ENCODE data around the gene LCP2.

LCP2 gene

DNA sequence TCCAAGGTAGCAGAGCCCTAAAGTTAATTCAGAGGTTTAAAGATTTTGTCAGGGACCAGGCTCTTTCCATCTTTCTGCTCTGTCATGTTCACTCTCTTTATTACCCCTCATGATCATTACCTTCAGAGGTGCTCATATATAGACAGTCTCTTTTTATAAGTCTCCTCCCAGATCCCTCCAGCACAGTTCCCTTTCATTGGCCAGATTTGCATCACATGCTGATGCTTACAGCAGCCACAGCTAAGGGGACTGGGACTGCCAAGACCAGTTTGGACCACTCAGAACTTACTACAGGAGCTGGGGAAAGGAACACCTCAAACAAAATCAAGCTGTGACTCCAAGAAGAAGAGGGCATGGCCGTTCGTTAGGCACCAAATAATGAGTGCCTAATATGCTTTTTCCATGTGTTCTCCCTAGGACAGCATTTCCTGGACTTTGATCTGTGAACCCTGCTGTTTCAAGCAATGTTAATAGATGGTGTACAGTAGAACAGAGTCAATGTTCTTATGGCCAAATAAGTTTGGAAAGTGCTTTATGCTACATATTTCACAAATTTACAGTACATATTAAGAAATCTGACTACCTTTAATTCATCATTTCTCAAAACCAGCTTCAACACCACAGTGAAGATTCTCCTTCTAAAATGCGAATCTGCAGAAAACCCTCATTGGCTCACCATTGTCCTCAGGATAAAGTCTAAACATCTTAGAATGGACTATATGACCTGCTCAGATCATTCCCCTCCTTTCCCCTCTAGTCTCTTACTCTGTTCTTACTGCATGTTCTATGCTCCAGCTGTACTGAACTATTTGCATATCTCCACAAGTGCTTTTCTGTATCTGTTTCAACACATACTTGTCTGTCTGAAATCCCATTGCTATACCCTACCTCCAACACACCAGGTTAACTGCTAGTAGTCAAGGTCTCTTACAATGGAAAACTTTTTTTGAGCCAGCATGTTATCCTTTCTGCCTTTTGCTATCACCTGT is 61.4 kb downstream of the LCP2 start:
- no peak for DNase-seq (ENCODE audit: low spot score)
- in situ Hi-C loops (cut with MboI; ENCODE audit: low pct_unique_long_range_greater_than_20kb, low sequenced_read_pairs, unreplicated experiment), result loop anchor here (25.0 kb wide), 1 partner anchor 376 kb away; no protein-coding TSS in a partner anchor
- TF ChIP-seq, protein P1, sequence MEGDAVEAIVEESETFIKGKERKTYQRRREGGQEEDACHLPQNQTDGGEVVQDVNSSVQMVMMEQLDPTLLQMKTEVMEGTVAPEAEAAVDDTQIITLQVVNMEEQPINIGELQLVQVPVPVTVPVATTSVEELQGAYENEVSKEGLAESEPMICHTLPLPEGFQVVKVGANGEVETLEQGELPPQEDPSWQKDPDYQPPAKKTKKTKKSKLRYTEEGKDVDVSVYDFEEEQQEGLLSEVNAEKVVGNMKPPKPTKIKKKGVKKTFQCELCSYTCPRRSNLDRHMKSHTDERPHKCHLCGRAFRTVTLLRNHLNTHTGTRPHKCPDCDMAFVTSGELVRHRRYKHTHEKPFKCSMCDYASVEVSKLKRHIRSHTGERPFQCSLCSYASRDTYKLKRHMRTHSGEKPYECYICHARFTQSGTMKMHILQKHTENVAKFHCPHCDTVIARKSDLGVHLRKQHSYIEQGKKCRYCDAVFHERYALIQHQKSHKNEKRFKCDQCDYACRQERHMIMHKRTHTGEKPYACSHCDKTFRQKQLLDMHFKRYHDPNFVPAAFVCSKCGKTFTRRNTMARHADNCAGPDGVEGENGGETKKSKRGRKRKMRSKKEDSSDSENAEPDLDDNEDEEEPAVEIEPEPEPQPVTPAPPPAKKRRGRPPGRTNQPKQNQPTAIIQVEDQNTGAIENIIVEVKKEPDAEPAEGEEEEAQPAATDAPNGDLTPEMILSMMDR (IDR thresholded peaks at IDR 0.05; ENCODE audit: extremely low read depth, insufficient read depth, missing control alignments), result no peak

- TF ChIP-seq, protein P1 (IDR thresholded peaks at IDR 0.05; ENCODE audit: extremely low read depth, insufficient read depth, missing control alignments), result no peak
- in situ Hi-C loops (cut with MboI; ENCODE audit: low pct_unique_long_range_greater_than_20kb, low sequenced_read_pairs, unreplicated experiment), result loop anchor here (25.0 kb wide), 1 partner anchor 379 kb away; no protein-coding TSS in a partner anchor
- DNase-seq (ENCODE audit: low spot score), result no peak
Measured at GRCh38 chr5:170233358-170233892, 64.2 kb downstream of the LCP2 start.

DNA sequence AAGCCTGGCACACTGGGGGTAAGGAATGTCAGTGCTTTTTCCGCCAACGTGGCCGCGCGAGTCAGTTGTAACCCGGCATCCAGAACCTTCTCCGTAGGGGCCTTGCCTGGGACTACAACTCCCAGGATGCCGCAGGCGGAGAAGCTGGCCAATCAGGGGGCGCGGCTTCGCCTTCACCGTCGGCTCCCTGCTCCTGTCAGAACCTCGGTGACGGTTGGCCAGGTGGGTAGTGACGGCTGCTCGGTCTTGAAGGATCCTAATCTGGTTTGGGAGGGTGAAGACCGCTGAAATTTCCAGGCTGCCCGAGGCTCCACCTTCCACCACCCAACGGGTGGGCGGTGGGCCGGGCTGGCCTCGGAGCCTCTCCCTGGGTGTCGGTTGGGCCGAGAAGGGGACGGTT is 64.8 kb downstream of the LCP2 start, which contains the start of gene C5orf58:
Gene C5orf58 (plus strand): TSS at position 200 of the 400 bp plus-strand sequence. CDS start 1,992 bp downstream, outside the sequence.
- DNase-seq (ENCODE audit: low spot score), result no peak
- in situ Hi-C loops (cut with MboI; ENCODE audit: low pct_unique_long_range_greater_than_20kb, low sequenced_read_pairs, unreplicated experiment), result loop anchor here (25.0 kb wide), 1 partner anchor 380 kb away; no protein-coding TSS in a partner anchor

DNA sequence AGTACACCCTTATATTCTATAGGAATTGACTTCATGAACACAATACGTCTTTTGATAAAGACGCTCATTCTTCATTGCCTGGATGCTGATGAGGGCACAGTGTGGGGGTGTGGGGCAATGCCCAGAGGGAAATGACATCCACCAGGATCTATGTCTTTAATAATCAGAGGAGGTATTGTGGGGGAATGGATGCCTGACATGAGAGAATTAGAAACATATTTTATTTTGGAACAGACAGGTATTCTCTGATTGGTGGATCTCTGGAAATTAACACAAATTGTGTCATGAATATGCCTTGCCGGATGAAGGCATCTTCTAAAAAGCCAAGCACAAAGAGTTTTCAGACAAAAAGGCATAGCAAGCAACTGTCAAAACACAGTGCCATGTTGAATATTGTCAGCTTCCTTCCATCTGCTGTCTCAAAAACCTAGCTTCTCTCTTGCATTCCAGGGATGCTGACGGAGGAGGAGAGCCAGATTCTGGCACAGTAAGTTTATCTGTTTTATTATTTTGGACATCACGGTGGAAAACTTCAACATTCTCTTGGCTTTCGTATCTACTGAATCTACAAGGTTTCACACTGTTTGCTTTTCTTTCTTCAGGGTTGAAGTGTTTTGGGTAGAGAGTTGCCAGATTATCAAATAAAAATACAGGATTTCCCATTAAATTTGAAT is 68.7 kb downstream of the LCP2 start:
- DNase-seq (ENCODE audit: low spot score), result no peak
- TF ChIP-seq, protein P1 (IDR thresholded peaks at IDR 0.05; ENCODE audit: extremely low read depth, insufficient read depth, missing control alignments), result no peak
- in situ Hi-C loops (cut with MboI; ENCODE audit: low pct_unique_long_range_greater_than_20kb, low sequenced_read_pairs, unreplicated experiment), result loop anchor here (10.0 to 25.0 kb wide), 2 partner anchors 196 to 383 kb away; no protein-coding TSS in a partner anchor

More for the DNA sequence above, 64.8 kb downstream of the LCP2 start, which contains the start of gene C5orf58:
- TF ChIP-seq, protein P1 (IDR thresholded peaks at IDR 0.05; ENCODE audit: extremely low read depth, insufficient read depth, missing control alignments), result no peak

DNA sequence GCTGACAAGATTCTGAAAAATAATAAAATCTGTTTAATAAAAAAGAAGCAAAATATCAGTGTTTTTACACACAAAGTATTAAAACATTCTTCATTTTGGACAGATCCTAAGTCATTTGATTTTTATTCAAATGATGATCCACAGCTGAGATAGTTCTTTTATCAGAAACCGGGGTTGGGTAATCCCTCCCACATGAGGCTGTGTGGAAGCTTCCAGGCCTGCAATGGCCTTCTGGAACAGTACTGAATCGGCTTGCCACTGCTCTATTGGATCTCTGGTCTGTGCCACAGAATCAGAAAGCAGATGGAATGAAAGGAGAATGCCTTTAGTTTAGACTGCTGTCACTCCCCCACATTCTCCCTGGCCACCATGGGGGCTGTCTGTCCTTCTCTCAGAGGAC is 70.9 kb downstream of the LCP2 start:
- DNase-seq (ENCODE audit: low spot score), result no peak
- in situ Hi-C loops (cut with MboI; ENCODE audit: low pct_unique_long_range_greater_than_20kb, low sequenced_read_pairs, unreplicated experiment), result loop anchor here (10.0 to 25.0 kb wide), 2 partner anchors 198 to 386 kb away; no protein-coding TSS in a partner anchor
- TF ChIP-seq, protein P1 (IDR thresholded peaks at IDR 0.05; ENCODE audit: extremely low read depth, insufficient read depth, missing control alignments), result no peak

GRCh38 chr5:170226129-170226615 is 71.4 kb downstream of the LCP2 start:
- TF ChIP-seq, protein P1 (IDR thresholded peaks at IDR 0.05; ENCODE audit: extremely low read depth, insufficient read depth, missing control alignments), result no peak
- in situ Hi-C loops (cut with MboI; ENCODE audit: low pct_unique_long_range_greater_than_20kb, low sequenced_read_pairs, unreplicated experiment), result loop anchor here (10.0 to 25.0 kb wide), 2 partner anchors 199 to 386 kb away; no protein-coding TSS in a partner anchor
- DNase-seq (ENCODE audit: low spot score), result no peak
